Activated CD8-positive, alpha-beta T cell treated with anti-CD3 and anti-CD28 coated beads for 36 hours (primary cell): Measurements from ENCODE around the gene DTD2. TPM values are rescaled to one million over a fixed set of nuclear protein-coding genes. Genes with fewer than 3 reads are reported as not detected.

Source experiments
- ATAC-seq: fragments of 200-7000 bp; cut with Tn5 transposase; one replicate; pipeline ENCODE4 v1.10.0; 2021; ENCODE audit warnings: mild to moderate bottlenecking, moderate library complexity
- CTCF ChIA-PET: fragments of 350-600 bp; sonication (Branson Sonifier 250); formaldehyde crosslinking; loops from one replicate; lab custom pipeline; 2021; ENCODE audit warnings: antibody characterized with exemption; lab: Charles Lee
- POLR2A ChIA-PET: fragments of 350-600 bp; sonication (Branson Sonifier 250); formaldehyde crosslinking; loops from one replicate; lab custom pipeline; 2021; ENCODE audit warnings: antibody characterized with exemption; lab: Charles Lee
- DNase-seq: peaks from one replicate; pipeline ENCODE4 v3.0.0-alpha.2; 2020
- H3K27ac Mint-ChIP-seq: one replicate; pipeline ENCODE4 v1.8.0; 2021; ENCODE audit warnings: mild to moderate bottlenecking, mixed read lengths
- H3K27me3 Mint-ChIP-seq: one replicate; pipeline ENCODE4 v1.8.0; 2021; ENCODE audit warnings: mixed read lengths
- H3K36me3 Mint-ChIP-seq: one replicate; pipeline ENCODE4 v1.8.0; 2021; ENCODE audit warnings: low read depth, mixed read lengths
- H3K4me1 Mint-ChIP-seq: one replicate; pipeline ENCODE4 v1.8.0; 2021; ENCODE audit warnings: low read depth, mixed read lengths
- H3K4me3 Mint-ChIP-seq: one replicate; pipeline ENCODE4 v1.8.0; 2021; ENCODE audit warnings: mild to moderate bottlenecking, moderate library complexity, mixed read lengths
- H3K9me3 Mint-ChIP-seq: one replicate; pipeline ENCODE4 v1.8.0; 2021; ENCODE audit warnings: mixed read lengths
- intact Hi-C: fragments of 100-400 bp; cut with micrococcal nuclease; formaldehyde crosslinking; loops from one replicate; pipeline ENCODE4 v1.10.0; 2022
- total RNA-seq, 2 experiments: library from RNA; stranded (reverse); gene quantifications; one replicate each; pipeline ENCODE4 v1.2.3, GENCODE V29; 2021
- TF ChIP-seq, protein P1 (sequence below): fragments of 200-600 bp; IDR thresholded peaks from one replicate; pipeline ENCODE4 v1.8.0; 2022; ENCODE audit warnings: antibody characterized with exemption, mild to moderate bottlenecking

The DTD2 gene
- total RNA-seq, 2 experiments from 2014 or later = 25.4 to 25.6 TPM

DNA sequence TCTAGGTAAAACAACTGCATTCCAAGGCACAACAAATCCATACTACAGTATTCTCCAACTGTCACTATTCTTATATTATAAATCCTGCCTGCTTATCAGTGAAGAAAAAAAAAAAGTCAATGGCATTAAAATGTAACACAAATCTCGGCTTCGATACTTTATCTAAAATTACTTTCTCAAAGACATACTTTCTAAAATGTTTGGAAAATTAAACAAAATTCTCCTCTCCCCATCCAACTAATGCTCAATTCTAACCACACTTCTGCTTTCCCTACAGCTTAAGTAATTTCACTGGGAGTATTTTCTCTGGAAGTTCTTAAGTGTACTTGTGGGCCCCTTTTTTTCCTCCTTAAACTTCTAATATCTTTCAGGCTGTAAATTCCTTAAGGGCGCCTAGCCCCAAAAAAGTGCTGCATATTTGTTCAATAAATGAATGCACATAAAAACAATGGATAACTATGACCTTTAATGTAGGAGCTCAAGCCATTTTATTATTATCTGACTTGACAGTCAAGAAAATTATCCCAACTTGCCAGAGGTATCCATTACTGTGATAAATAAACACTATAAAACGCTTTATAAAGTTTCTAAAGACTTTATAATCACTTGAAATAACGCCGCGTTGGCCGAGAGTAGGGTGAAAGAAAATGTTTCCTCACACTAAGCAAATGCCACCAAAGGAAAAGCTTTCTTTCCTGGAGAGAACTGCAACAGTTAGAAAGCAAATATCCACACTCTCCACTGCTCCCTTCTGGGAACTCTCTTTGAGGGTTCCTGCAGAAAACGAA lies 37.9 kb downstream of the DTD2 start:
- intact Hi-C loops = no loop called here
- no peaks in the 10 kb centered on the region for H3K27me3 Mint-ChIP-seq
- H3K4me1 Mint-ChIP-seq = peaks cover 20% of the 10 kb centered on the region
- CTCF ChIA-PET = interaction anchor here (0.9 to 3.1 kb wide), 12 partner anchors 9 to 212 kb away, joined by 3 to 21 read pairs (median 4); partner anchors contain the start of genes DTD2 and HECTD1
- ATAC-seq (no peak), DNase-seq (no peak)
- no peaks in the 10 kb centered on the region for H3K9me3 Mint-ChIP-seq
- no peaks in the 10 kb centered on the region for H3K36me3 Mint-ChIP-seq
- H3K27ac Mint-ChIP-seq = no peak overlapping the region
- POLR2A ChIA-PET = interaction anchor here (1.3 to 3.3 kb wide), 3 partner anchors 9 to 38 kb away, joined by 4 to 16 read pairs (median 6); partner anchors contain the start of gene DTD2
- TF ChIP-seq, protein P1, sequence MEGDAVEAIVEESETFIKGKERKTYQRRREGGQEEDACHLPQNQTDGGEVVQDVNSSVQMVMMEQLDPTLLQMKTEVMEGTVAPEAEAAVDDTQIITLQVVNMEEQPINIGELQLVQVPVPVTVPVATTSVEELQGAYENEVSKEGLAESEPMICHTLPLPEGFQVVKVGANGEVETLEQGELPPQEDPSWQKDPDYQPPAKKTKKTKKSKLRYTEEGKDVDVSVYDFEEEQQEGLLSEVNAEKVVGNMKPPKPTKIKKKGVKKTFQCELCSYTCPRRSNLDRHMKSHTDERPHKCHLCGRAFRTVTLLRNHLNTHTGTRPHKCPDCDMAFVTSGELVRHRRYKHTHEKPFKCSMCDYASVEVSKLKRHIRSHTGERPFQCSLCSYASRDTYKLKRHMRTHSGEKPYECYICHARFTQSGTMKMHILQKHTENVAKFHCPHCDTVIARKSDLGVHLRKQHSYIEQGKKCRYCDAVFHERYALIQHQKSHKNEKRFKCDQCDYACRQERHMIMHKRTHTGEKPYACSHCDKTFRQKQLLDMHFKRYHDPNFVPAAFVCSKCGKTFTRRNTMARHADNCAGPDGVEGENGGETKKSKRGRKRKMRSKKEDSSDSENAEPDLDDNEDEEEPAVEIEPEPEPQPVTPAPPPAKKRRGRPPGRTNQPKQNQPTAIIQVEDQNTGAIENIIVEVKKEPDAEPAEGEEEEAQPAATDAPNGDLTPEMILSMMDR = no peak
- H3K4me3 Mint-ChIP-seq = peak overlapping the region; percentile 92

DNA sequence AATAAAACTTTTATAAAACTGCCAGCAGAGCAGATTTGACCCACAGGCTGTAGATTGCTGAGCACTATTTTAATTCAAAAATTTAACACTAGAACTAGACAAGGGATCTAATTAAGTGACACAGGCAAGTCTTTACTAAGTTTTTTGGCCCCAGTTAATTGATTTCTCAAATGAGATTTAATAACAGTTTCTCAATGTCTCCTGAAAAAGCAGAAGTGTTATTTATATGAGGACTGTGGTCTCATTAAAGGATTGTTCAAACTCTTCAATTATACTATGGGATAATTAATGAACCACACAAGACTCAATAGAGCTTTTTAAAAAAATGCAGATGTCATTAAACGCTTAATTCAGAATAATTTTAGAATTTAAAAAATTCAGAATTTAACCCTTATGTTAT lies 38.9 kb downstream of the DTD2 start:
- POLR2A ChIA-PET = no interaction called here
- Mint-ChIP-seq H3K36me3 (no peaks in the 10 kb centered on the region), H3K27me3 (no peaks in the 10 kb centered on the region), H3K4me3 (no peak overlapping the region), H3K4me1 (peaks cover 26% of the 10 kb centered on the region), H3K27ac (no peak overlapping the region), H3K9me3 (no peaks in the 10 kb centered on the region)
- intact Hi-C loops = no loop called here
- no peak for DNase-seq
- CTCF ChIA-PET = interaction anchor here (1.1 to 2.6 kb wide), 5 partner anchors 12 to 35 kb away, joined by 3 to 19 read pairs (median 5); no protein-coding TSS in a partner anchor
- ATAC-seq = no peak
- TF ChIP-seq, protein P1 = no peak

GRCh38 chr14:31414190-31414833 lies 43.0 kb downstream of the DTD2 start:
- Mint-ChIP-seq H3K36me3 (no peaks in the 10 kb centered on the region), H3K9me3 (no peaks in the 10 kb centered on the region), H3K4me1 (peaks cover 19% of the 10 kb centered on the region), H3K27ac (no peak overlapping the region), H3K4me3 (no peak overlapping the region), H3K27me3 (no peaks in the 10 kb centered on the region)
- ChIA-PET CTCF (interaction anchor here (1.0 to 1.3 kb wide), 2 partner anchors 10 to 36 kb away, joined by 3 to 6 read pairs; no protein-coding TSS in a partner anchor), POLR2A (no interaction called here)
- TF ChIP-seq, protein P1 = no peak
- ATAC-seq (no peak), DNase-seq (no peak)
- intact Hi-C loops = no loop called here

DNA sequence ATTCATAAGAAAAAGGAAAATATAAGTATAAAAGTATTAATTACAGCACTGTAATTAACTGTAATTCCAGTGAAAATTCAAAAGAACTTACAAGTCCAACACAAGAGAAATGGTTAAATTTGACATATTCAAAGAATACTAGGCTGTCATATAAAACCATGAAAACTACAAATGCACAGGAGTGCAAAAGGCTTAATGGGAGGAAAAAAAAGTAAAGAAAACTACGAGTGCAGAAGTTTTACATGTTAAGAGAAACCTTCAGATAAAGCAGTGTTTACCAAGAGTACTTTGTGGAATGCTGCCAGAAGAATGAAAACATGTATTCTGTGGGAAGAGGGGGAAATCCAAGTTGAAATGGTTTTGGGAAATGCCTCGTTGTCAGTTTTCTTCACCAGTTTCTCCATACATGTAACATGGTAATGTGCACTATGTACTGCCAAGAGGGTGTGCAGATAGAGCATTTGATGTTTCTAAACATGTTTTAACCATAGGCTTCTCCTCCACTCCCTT lies 46.0 kb downstream of the DTD2 start:
- Mint-ChIP-seq H3K27ac (no peak overlapping the region), H3K4me3 (no peak overlapping the region), H3K4me1 (peaks cover 13% of the 10 kb centered on the region), H3K27me3 (no peaks in the 10 kb centered on the region), H3K36me3 (peaks cover 2% of the 10 kb centered on the region), H3K9me3 (no peaks in the 10 kb centered on the region)
- ChIA-PET CTCF (no interaction called here), POLR2A (no interaction called here)
- DNase-seq (no peak), ATAC-seq (no peak)
- TF ChIP-seq, protein P1 = no peak
- intact Hi-C loops = no loop called here
